ENCODE results near the gene GRID2. TPM values are rescaled to one million over a fixed set of nuclear protein-coding genes. Genes with fewer than 3 reads are reported as not detected.

Gene GRID2
- total and polyA plus RNA-seq, 12 donors, result 0.55 to 4.0 (median 2.0) TPM

DNA sequence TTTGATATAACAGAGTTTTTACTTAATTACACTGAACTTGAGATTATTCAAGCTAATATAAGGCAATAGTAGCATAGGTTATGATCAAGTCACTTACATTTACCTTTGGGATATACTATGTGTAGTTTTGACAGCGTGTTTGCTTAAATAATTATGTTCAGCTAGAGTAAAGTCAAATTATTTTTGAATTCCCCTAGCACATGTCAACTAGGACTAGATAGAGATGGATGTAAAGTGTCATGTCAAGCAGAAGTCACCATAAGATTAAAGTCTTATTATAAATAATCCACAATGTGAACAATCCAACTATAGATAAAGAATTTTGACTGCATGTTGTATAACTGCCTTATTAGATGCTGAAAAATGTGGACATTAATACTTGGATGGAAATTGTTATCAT is 665.2 kb downstream of the GRID2 start:
- DNase-seq, result no peak
- Histone ChIP-seq H3K27me3 (no peaks in the 10 kb centered on the region), H3K4me1 (replicated peaks in 1 of 2) (peaks cover 0 to 8% of the 10 kb centered on the region in 2 donors), H3K27ac (no peak overlapping the region), H3K9me3 (replicated peaks in 1 of 3) (no peaks in the 10 kb centered on the region), H3K36me3 (replicated peaks in 1 of 2) (no peaks in the 10 kb centered on the region), H3K4me3 (no peak overlapping the region)
- intact Hi-C loops (cut with DNase I), result no loop called here
- TF ChIP-seq, protein P1, sequence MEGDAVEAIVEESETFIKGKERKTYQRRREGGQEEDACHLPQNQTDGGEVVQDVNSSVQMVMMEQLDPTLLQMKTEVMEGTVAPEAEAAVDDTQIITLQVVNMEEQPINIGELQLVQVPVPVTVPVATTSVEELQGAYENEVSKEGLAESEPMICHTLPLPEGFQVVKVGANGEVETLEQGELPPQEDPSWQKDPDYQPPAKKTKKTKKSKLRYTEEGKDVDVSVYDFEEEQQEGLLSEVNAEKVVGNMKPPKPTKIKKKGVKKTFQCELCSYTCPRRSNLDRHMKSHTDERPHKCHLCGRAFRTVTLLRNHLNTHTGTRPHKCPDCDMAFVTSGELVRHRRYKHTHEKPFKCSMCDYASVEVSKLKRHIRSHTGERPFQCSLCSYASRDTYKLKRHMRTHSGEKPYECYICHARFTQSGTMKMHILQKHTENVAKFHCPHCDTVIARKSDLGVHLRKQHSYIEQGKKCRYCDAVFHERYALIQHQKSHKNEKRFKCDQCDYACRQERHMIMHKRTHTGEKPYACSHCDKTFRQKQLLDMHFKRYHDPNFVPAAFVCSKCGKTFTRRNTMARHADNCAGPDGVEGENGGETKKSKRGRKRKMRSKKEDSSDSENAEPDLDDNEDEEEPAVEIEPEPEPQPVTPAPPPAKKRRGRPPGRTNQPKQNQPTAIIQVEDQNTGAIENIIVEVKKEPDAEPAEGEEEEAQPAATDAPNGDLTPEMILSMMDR (IDR thresholded peaks at IDR 0.05), result no peak
- no peak for TF ChIP-seq POLR2A (IDR thresholded peaks at IDR 0.05)
- 89 to 95% (median 92%) methylated on average over 1 of the region's 1 CpG for WGBS, 4 donors

DNA sequence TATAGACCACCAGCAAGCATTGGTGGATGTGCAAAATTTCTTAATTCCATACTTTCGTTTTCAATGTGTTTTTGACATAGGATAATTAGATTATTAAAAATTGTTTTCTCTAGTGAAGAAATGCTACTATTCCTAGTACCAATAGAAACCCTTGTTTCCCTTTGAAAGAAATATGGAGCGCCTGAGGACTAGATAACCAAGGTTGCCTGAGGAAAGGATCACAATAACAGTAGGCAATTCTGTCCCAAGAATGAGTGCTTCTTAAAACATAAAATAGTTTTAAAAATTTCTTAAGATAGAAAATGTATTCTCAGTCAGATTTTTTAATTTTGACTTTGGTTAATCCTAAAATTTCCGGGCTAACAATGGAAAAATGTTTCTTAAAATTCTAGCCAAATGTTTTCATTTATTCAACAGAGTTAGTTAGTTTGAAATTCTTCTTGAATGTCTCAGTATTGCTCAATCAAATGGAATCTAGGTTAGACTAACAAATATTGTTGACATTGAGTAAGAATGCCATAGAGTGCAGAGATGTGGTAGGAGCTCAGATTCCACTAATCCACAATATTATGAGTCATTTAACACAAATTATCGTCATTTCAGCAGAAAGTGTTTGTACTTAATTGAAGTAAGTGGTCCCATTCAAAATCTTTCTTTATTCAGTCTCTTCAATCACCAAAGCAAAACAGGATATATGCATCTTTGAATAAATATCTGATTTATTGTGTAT is 666.0 kb downstream of the GRID2 start:
- Histone ChIP-seq H3K4me1 (replicated peaks in 1 of 2) (peaks cover 0 to 8% of the 10 kb centered on the region in 2 donors), H3K36me3 (replicated peaks in 1 of 2) (no peaks in the 10 kb centered on the region), H3K27ac (no peak overlapping the region), H3K9me3 (replicated peaks in 1 of 3) (no peaks in the 10 kb centered on the region), H3K4me3 (no peak overlapping the region), H3K27me3 (no peaks in the 10 kb centered on the region)
- no peak for TF ChIP-seq POLR2A (IDR thresholded peaks at IDR 0.05)
- TF ChIP-seq, protein P1 (IDR thresholded peaks at IDR 0.05), result no peak
- WGBS, 4 donors, result 49 to 51% (median 50%) methylated on average over 4 of the region's 4 CpGs
- intact Hi-C loops (cut with DNase I), result no loop called here
- no peak for DNase-seq

DNA sequence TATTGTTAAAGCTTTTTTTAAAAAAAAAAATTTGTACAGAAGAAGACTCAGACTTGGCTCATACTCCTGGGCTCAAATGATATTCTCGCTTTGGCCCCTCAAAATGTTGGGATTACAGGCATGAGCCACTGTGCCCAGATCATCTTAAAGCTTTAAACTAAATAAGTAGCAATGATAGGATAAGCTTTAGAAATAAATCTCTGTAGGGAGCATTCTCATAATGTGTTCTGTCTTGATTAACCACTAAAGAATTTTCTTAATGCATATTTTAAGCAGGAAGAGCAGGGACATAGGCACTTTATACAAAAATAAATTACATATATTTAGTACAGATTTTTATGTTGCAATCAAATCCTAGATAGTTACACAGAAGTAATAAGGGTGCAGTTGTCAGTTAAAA is 667.2 kb downstream of the GRID2 start:
- WGBS, 4 donors, result 77 to 91% (median 88%) methylated on average over 1 of the region's 1 CpG
- no peak overlapping the region for H3K27ac ChIP-seq
- H3K4me3 ChIP-seq, result no peak overlapping the region
- intact Hi-C loops (cut with DNase I), result no loop called here
- no peaks in the 10 kb centered on the region for H3K27me3 ChIP-seq
- H3K9me3 ChIP-seq (replicated peaks in 1 of 3), result peaks cover 0 to 7% (median 0%) of the 10 kb centered on the region in 3 donors
- peaks cover 0 to 8% of the 10 kb centered on the region in 2 donors for H3K4me1 ChIP-seq (replicated peaks in 1 of 2)
- H3K36me3 ChIP-seq (replicated peaks in 1 of 2), result no peaks in the 10 kb centered on the region
- DNase-seq, result no peak
- TF ChIP-seq POLR2A (IDR thresholded peaks at IDR 0.05), result no peak

DNA sequence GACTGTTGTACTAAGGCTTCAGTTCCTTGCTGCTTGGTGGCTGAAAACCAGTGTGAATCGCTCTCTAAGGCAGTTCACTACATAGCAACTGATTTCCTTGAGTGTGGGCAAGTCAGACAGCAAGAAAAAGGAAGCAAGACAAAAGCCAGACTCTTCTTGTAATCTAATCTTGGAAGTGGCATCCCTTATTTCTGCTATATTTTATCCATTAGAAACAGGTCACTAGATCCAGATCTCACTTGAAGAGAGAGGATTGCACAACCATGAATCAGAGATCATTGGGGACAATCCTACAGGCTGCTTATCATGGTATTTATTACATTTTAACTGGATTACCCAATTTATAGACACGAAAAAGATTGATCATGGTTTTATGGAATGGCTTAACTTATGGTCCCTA is 684.5 kb downstream of the GRID2 start:
- Histone ChIP-seq H3K4me3 (no peak overlapping the region), H3K27me3 (no peaks in the 10 kb centered on the region), H3K4me1 (replicated peaks in 1 of 2) (no peaks in the 10 kb centered on the region), H3K27ac (no peak overlapping the region), H3K36me3 (replicated peaks in 1 of 2) (no peaks in the 10 kb centered on the region), H3K9me3 (replicated peaks in 1 of 3) (no peaks in the 10 kb centered on the region)
- TF ChIP-seq POLR2A (IDR thresholded peaks at IDR 0.05), result no peak
- TF ChIP-seq, protein P1 (IDR thresholded peaks at IDR 0.05), result no peak
- DNase-seq, result no peak
- intact Hi-C loops (cut with DNase I), result no loop called here
- WGBS, 4 donors, result 60 to 80% (median 67%) methylated on average over 2 of the region's 2 CpGs

DNA sequence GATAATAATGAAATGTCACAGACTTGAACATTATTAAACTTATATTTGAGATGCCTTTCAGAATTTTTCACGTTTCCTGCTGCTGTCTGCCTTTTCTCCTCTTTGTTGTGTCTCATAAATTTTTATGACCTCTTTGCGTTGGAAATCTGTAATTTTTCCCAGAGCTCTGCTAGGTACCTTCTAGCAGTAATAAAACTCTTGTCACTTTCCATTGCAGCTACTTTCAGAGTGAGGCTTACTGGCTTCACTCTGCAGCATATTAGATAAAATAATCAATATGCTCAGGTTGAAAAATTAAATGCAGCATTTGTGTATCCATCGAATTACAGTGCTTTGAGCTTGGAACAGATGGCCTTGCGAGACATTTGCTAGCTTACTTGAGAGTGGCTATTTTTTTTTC is 689.0 kb downstream of the GRID2 start:
- H3K27me3 ChIP-seq, result no peaks in the 10 kb centered on the region
- intact Hi-C loops (cut with DNase I), result no loop called here
- no peak for TF ChIP-seq POLR2A (IDR thresholded peaks at IDR 0.05)
- TF ChIP-seq, protein P1 (IDR thresholded peaks at IDR 0.05), result no peak
- H3K36me3 ChIP-seq (replicated peaks in 1 of 2), result no peaks in the 10 kb centered on the region
- WGBS, 4 donors, result 61 to 71% (median 70%) methylated on average over 4 of the region's 4 CpGs
- H3K4me1 ChIP-seq (replicated peaks in 1 of 2), result no peaks in the 10 kb centered on the region
- H3K4me3 ChIP-seq, result no peak overlapping the region
- DNase-seq, result no peak
- H3K27ac ChIP-seq, result no peak overlapping the region
- H3K9me3 ChIP-seq (replicated peaks in 1 of 3), result no peaks in the 10 kb centered on the region
